H1 (cell line): ENCODE results near the gene SLC32A1. TPM values are rescaled to one million over a fixed set of nuclear protein-coding genes. Genes with fewer than 3 reads are reported as not detected.

ENCODE experiments used
- ASH2L ChIP-seq: fragments of 200-600, 300-600 bp; sonication (generic); IDR thresholded peaks from one replicate; pipeline ENCODE4 v1.7.1; 2017; ENCODE audit warnings: low read length
- ATF2 ChIP-seq: IDR thresholded peaks from 2 replicates; pipeline ENCODE4 v1.6.1; 2012; ENCODE audit warnings: low read length, inconsistent platforms
- BACH1 ChIP-seq: IDR thresholded peaks from 2 replicates; pipeline ENCODE4 v1.6.1; 2012; ENCODE audit warnings: low read length, improper control_type of control experiment
- BCL11A ChIP-seq, 2 experiments: IDR thresholded peaks; one replicate each; pipeline ENCODE4 v1.6.1; 2011; ENCODE audit warnings: low read depth in 2 of 2, low read length in 2 of 2, mild to moderate bottlenecking in 2 of 2
- CHD7 ChIP-seq: fragments of 300-600 bp; sonication (generic); IDR thresholded peaks from 2 replicates; pipeline ENCODE4 v1.7.1; 2012; ENCODE audit warnings: low read length, moderate library complexity, mild to moderate bottlenecking, inconsistent platforms; ENCODE audit not compliant: insufficient replicate concordance
- CREB1 ChIP-seq: IDR thresholded peaks from 2 replicates; pipeline ENCODE4 v1.6.1; 2012; ENCODE audit warnings: inconsistent platforms
- POLR2A ChIP-seq, 2 experiments: IDR thresholded peaks; 1 replicate in 1 of 2; 2 replicates in 1 of 2; pipeline ENCODE4 v1.6.1; 2011; ENCODE audit warnings: low read depth in 2 of 2, low read length in 2 of 2, mild to moderate bottlenecking in 2 of 2; ENCODE audit errors: control extremely low read depth in 1 of 2
- SRF ChIP-seq: IDR thresholded peaks from 2 replicates; pipeline ENCODE4 v1.6.1; 2011; ENCODE audit warnings: mild to moderate bottlenecking, low read depth, low read length, moderate library complexity
- TEAD4 ChIP-seq: IDR thresholded peaks from 2 replicates; pipeline ENCODE4 v1.6.1; 2012; ENCODE audit warnings: low read depth, low read length, inconsistent platforms, mixed read lengths
- polyA plus RNA-seq, 7 experiments: library from polyadenylated mRNA; depleted of rRNA in 3 of 7; stranded (reverse) in 5 of 7; unstranded in 2 of 7; fragments of >200 nt in 5 of 7; fragments of 200-250 nt in 2 of 7; gene quantifications; 1 replicate in 5 of 7; 2 replicates in 1 of 7; 4 replicates in 1 of 7; pipeline versions ENCODE4 v1.2.1 to v1.2.3, GENCODE V29; 2011 to 2013; ENCODE audit warnings: missing spikeins in 2 of 7, mixed read lengths in 2 of 7
- total RNA-seq: library from RNA; stranded (reverse); fragmentation: NEBNext Ultra II Directional; extraction: Animal tissue kit (Norgen Biotek cat#: 25700); gene quantifications from 2 replicates; pipeline ENCODE4 v1.2.1, GENCODE V29; 2021

The SLC32A1 gene
- total and polyA plus RNA-seq, 2 of the 8 experiments (the other 6 are each of a cell fraction or from before 2014, with no cell fraction given) = 0.09 to 0.15 TPM

- TF ChIP-seq ATF2 (no peak), POLR2A (IDR thresholded peaks at IDR 0.05; ENCODE audit: control extremely low read depth in 1 of 2, low read depth in 2 of 2, low read length in 2 of 2) (peak in 1 of 2 experiments; percentile 78; a peak in 2 of 3 replicates), TEAD4 (no peak), CHD7 (no peak), BCL11A (IDR thresholded peaks at IDR 0.05; ENCODE audit: low read depth in 2 of 2, low read length in 2 of 2) (no peak), SRF (no peak), CREB1 (peak; percentile 82), BACH1 (no peak), ASH2L (peak; percentile 95)
These were observed 24.0 kb downstream of the SLC32A1 start, which contains the start of gene ACTR5 (continued) for GRCh38 chr20:38748097-38748860.
